GM21717 (cell line): ENCODE measurements around the gene FLAD1.
"Not testable (repeated sequence)": the region's sequence is repeated elsewhere in the genome, so short reads cannot be mapped to it uniquely, and the experiment has no call there.

Experiments
- ATAC-seq: cut with Tn5 transposase; IDR thresholded peaks from one replicate; pipeline ENCODE4 v1.9.1; 2021; ENCODE audit warnings: mild to moderate bottlenecking, moderate library complexity; ENCODE audit not compliant: unreplicated experiment

Gene FLAD1

GRCh38 chr1:154988058-154988954, 5.2 kb downstream of the FLAD1 start:
- ATAC-seq = no peak

GRCh38 chr1:154989195-154989860, 6.2 kb downstream of the FLAD1 start:
- ATAC-seq = no peak

- no peak for ATAC-seq
These were observed 7.1 kb downstream of the FLAD1 start for GRCh38 chr1:154990276-154990675.

- no peak for ATAC-seq
These were observed 9.8 kb downstream of the FLAD1 start for GRCh38 chr1:154992721-154993571.

- ATAC-seq = no peak
These were observed 10.6 kb downstream of the FLAD1 start, which contains the start of gene LENEP for GRCh38 chr1:154993572-154994268. LENEP (plus strand) TSS chr1:154993586; CDS start chr1:154993608, 22 bp downstream.

GRCh38 chr1:154994269-154994587, 11.1 kb downstream of the FLAD1 start:
- ATAC-seq = no peak

- no peak for ATAC-seq
These were observed 11.4 kb downstream of the FLAD1 start for GRCh38 chr1:154994591-154994990.

- not testable (repeated sequence) for ATAC-seq
These were observed 12.3 kb downstream of the FLAD1 start for GRCh38 chr1:154995301-154995983.

- ATAC-seq = no peak
These were observed 14.0 kb downstream of the FLAD1 start for GRCh38 chr1:154996966-154997701.

- no peak for ATAC-seq
These were observed 15.1 kb downstream of the FLAD1 start for GRCh38 chr1:154998201-154998780.

GRCh38 chr1:154998818-154999570, 15.8 kb downstream of the FLAD1 start:
- no peak for ATAC-seq

GRCh38 chr1:154999571-155000410, 16.6 kb downstream of the FLAD1 start:
- ATAC-seq = no peak

- ATAC-seq = no peak
These were observed 17.2 kb downstream of the FLAD1 start for GRCh38 chr1:155000411-155000725.

GRCh38 chr1:155000726-155001424, 17.7 kb downstream of the FLAD1 start:
- peak; percentile 35 for ATAC-seq

- no peak for ATAC-seq
These were observed 18.2 kb downstream of the FLAD1 start for GRCh38 chr1:155001425-155001674.

GRCh38 chr1:155001675-155002463, 18.7 kb downstream of the FLAD1 start:
- ATAC-seq = peak; percentile 35
